CD8-positive, alpha-beta memory T cell (primary cell): ENCODE data around the gene USP5. TPM values are rescaled to one million over a fixed set of nuclear protein-coding genes. Genes with fewer than 3 reads are reported as not detected.

ENCODE experiments used
- CTCF ChIA-PET: fragments of 350-600 bp; sonication (Branson Sonifier 250); formaldehyde crosslinking; loops from one replicate; lab custom pipeline; 2021; ENCODE audit warnings: antibody characterized with exemption; lab: Charles Lee
- POLR2A ChIA-PET: fragments of 350-600 bp; sonication (Branson Sonifier 250); formaldehyde crosslinking; loops from one replicate; lab custom pipeline; 2021; ENCODE audit warnings: antibody characterized with exemption; lab: Charles Lee
- DNase-seq, 5 donors: peaks; one replicate each; pipeline versions ENCODE4 v3.0.0 to v3.0.0-alpha.2; 2020 to 2022; ENCODE audit warnings: mixed read lengths in 1 of 5
- H3K27ac ChIP-seq: one replicate; pipeline ENCODE4 v1.7.0; 2013; ENCODE audit warnings: low read depth, mild to moderate bottlenecking, low read length, moderate library complexity
- H3K27me3 ChIP-seq: 2 replicates; pipeline ENCODE4 v1.7.0; 2013; ENCODE audit warnings: low read length, mild to moderate bottlenecking; ENCODE audit not compliant: insufficient read depth, poor library complexity, severe bottlenecking
- H3K36me3 ChIP-seq: 2 replicates; pipeline ENCODE4 v1.7.0; 2013; ENCODE audit warnings: mild to moderate bottlenecking, low read length, moderate library complexity; ENCODE audit not compliant: insufficient read depth
- H3K4me1 ChIP-seq: 2 replicates; pipeline ENCODE4 v1.7.0; 2013; ENCODE audit warnings: mild to moderate bottlenecking, low read length, moderate library complexity; ENCODE audit not compliant: insufficient read depth
- H3K4me3 ChIP-seq: 2 replicates; pipeline ENCODE4 v1.7.0; 2013; ENCODE audit warnings: mild to moderate bottlenecking, low read length
- H3K9me3 ChIP-seq: 2 replicates; pipeline ENCODE4 v1.7.0; 2013; ENCODE audit warnings: mild to moderate bottlenecking, low read length
- H3K27ac Mint-ChIP-seq, 8 donors: one replicate each; pipeline ENCODE4 v1.8.0; 2020 to 2021; ENCODE audit warnings: mixed read lengths in 8 of 8, mild to moderate bottlenecking in 6 of 8, inconsistent platforms in 3 of 8, moderate library complexity in 3 of 8
- H3K27me3 Mint-ChIP-seq, 2 donors: one replicate each; pipeline ENCODE4 v1.8.0; 2020 to 2021; ENCODE audit warnings: mixed read lengths in 2 of 2, mild to moderate bottlenecking in 1 of 2, moderate library complexity in 1 of 2
- H3K36me3 Mint-ChIP-seq, 3 donors: one replicate each; pipeline ENCODE4 v1.8.0; 2020 to 2021; ENCODE audit warnings: mixed read lengths in 3 of 3, inconsistent platforms in 1 of 3, mild to moderate bottlenecking in 1 of 3
- H3K4me1 Mint-ChIP-seq, 3 donors: one replicate each; pipeline ENCODE4 v1.8.0; 2020 to 2021; ENCODE audit warnings: mixed read lengths in 3 of 3, inconsistent platforms in 1 of 3, mild to moderate bottlenecking in 1 of 3
- H3K4me3 Mint-ChIP-seq, 7 donors: one replicate each; pipeline ENCODE4 v1.8.0; 2020 to 2021; ENCODE audit warnings: mixed read lengths in 7 of 7, mild to moderate bottlenecking in 6 of 7, moderate library complexity in 4 of 7, inconsistent platforms in 2 of 7
- H3K9me3 Mint-ChIP-seq, 5 donors: one replicate each; pipeline ENCODE4 v1.8.0; 2020 to 2022; ENCODE audit warnings: mixed read lengths in 5 of 5, mild to moderate bottlenecking in 3 of 5, moderate library complexity in 2 of 5, inconsistent platforms in 1 of 5
- polyA plus RNA-seq: library from polyadenylated mRNA; unstranded; fragments of 300-500 nt; fragmentation: Illumina TruSeq; gene quantifications from one replicate; pipeline ENCODE4 v1.2.3, GENCODE V29; 2021
- total RNA-seq, 2 experiments: library from RNA; stranded (reverse); gene quantifications; one replicate each; pipeline ENCODE4 v1.2.3, GENCODE V29; 2021

The USP5 gene
- total and polyA plus RNA-seq, 3 experiments from 2014 or later, result 49.7 to 154 (median 154) TPM

DNA sequence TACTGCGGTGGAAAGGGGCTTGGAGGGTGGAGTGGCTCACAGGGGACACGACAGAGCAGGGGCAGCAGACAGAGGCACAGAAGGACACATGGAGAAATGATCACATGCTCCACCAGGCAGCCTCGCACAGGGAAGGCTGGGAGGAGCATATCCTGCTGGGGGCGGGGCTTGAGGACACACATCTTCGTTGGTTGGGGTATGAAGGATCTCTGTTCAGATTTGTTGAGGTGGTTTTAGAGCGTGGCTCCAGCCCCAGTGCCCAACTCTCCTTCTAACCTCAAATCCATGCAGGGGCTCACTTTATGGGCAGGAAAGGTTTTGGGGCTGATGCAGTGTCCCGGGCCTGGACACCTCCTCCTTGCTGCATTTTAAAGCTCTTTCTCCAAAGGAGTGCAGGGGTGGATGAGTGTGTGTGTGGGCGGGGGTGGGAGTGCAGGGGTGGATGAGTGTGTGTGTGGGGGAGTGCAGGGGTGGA is 24.5 kb upstream of the USP5 start:
- Mint-ChIP-seq H3K27me3 (peaks cover 34 to 58% of the 10 kb centered on the region in 2 donors), H3K9me3 (no peaks in the 10 kb centered on the region), H3K36me3 (peaks cover 0 to 14% (median 0%) of the 10 kb centered on the region in 3 donors), H3K4me3 (peak overlapping the region; percentile 60 to 85 (median 75)), H3K27ac (peak overlapping the region in 4 of 8 donors; percentile 33 to 83 (median 61)), H3K4me1 (peaks cover 15 to 25% (median 20%) of the 10 kb centered on the region in 3 donors)
- ChIA-PET POLR2A (interaction anchor here (0.6 to 3.1 kb wide), 3 partner anchors 24 to 126 kb away, joined by 3 to 23 read pairs (median 9); partner anchors contain the start of genes CDCA3, MLF2 and USP5), CTCF (interaction anchor here (1.1 to 5.8 kb wide), 6 partner anchors 8 to 104 kb away, joined by 3 to 39 read pairs (median 6); partner anchors contain the start of genes COPS7A and MLF2)
- peaks cover 20% of the 10 kb centered on the region for H3K27me3 ChIP-seq
- no peaks in the 10 kb centered on the region for H3K36me3 ChIP-seq
- DNase-seq, result peak in 1 of 5 donors; percentile 13
- no peaks in the 10 kb centered on the region for H3K9me3 ChIP-seq
- H3K4me3 ChIP-seq, result no peak overlapping the region
- H3K4me1 ChIP-seq, result peaks cover 11% of the 10 kb centered on the region
- H3K27ac ChIP-seq, result peak overlapping the region; percentile 20

DNA sequence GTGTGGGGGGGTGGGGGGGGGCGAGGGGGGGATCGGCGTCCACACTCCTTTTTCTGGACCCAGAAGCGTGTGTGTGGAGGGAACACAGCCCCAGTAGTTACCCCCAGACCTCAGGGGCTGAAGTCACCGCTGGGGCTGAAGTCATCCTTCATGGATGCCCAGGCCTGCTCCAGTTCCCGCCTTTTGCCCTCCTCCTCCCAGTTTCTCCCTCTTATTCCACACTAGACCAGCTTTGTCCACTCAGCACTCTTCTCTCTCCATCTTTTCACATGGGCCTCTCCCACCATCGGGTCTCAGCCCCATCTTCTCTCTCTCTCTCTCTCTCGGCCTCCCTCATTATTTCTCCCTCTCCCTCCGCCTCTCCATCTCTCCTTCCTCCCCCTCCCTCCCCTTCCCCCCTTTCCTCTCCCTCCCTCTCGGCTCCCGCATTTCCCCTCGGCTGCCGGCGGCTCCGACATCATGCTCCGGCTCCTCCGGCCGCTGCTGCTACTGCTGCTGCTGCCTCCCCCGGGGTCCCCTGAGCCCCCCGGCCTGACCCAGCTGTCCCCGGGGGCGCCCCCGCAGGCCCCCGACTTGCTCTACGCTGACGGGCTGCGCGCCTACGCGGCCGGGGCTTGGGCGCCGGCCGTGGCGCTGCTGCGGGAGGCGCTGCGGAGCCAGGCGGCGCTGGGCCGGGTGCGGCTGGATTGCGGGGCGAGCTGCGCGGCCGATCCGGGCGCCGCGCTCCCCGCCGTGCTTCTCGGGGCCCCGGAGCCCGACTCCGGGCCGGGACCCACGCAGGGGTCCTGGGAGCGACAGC is 23.8 kb upstream of the USP5 start, which contains the start of gene P3H3:
Gene P3H3, plus strand, starts transcription at position 426 of the 799 bp plus-strand sequence. Its CDS starts 34 bp downstream, at position 460.
- Histone ChIP-seq H3K9me3 (no peaks in the 10 kb centered on the region), H3K4me1 (peaks cover 11% of the 10 kb centered on the region), H3K27ac (peak within 1 kb of the TSS; percentile 78), H3K27me3 (peaks cover 13% of the 10 kb centered on the region), H3K4me3 (peak within 1 kb of the TSS; percentile 75), H3K36me3 (no peaks in the 10 kb centered on the region)
- peak within 1 kb of the TSS; percentile 89 to 97 (median 93) for H3K4me3 Mint-ChIP-seq
- ChIA-PET POLR2A (interaction anchor here (0.6 to 3.1 kb wide), 8 partner anchors 24 to 375 kb away, joined by 3 to 23 read pairs (median 5); partner anchors contain the start of genes CDCA3, COPS7A, MLF2 and SPSB2), CTCF (interaction anchor here (0.9 to 5.8 kb wide), 8 partner anchors 14 to 105 kb away, joined by 3 to 34 read pairs (median 4); partner anchors contain the start of genes COPS7A, MLF2 and SPSB2)
- H3K36me3 Mint-ChIP-seq, result peaks cover 0 to 15% (median 0%) of the 10 kb centered on the region in 3 donors
- DNase-seq, result peak in 2 of 5 donors; percentile 24 to 52
- no peaks in the 10 kb centered on the region for H3K9me3 Mint-ChIP-seq
- H3K4me1 Mint-ChIP-seq, result peaks cover 15 to 25% (median 20%) of the 10 kb centered on the region in 3 donors
- H3K27me3 Mint-ChIP-seq, result peaks cover 31 to 51% of the 10 kb centered on the region in 2 donors
- peak within 1 kb of the TSS; percentile 64 to 92 (median 86) for H3K27ac Mint-ChIP-seq

DNA sequence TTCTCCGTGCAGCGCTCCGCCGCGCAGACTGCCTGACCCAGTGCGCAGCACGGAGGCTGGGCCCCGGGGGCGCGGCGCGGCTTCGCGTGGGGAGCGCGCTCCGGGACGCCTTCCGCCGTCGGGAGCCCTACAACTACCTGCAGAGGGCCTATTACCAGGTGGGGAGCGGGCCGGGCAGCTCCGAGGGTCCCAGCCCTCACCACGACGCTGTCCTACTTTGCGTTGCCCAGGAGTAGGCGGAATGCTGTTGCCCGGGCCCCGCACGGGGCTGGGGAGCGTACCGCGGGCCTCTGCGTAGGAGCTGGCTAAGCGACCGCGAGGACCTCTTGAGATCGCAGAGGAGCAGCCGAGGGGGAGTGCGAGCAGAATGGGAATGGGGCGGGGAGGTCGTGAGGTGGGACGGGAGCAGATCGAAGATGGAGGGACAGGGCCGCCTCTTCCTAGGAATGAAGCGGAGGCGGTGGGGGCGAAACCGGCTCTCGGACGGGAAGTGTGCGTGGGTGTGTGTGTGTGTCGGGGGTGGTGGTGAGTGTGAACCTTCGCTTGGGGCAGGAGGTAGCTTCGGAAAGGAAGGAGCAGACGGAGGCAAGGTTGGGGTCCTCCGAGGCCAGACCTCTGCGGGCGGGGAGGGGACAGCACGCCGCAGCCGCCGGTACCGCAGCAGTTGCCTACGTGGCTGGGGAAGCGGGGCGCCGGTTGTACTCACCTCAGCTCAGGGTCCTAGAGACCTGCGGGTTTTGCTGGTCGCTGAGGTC is 23.0 kb upstream of the USP5 start:
- Mint-ChIP-seq H3K4me3 (peak overlapping the region; percentile 83 to 97 (median 93)), H3K9me3 (no peaks in the 10 kb centered on the region), H3K27me3 (peaks cover 29 to 44% of the 10 kb centered on the region in 2 donors), H3K4me1 (peaks cover 15 to 25% (median 20%) of the 10 kb centered on the region in 3 donors), H3K36me3 (peaks cover 0 to 17% (median 0%) of the 10 kb centered on the region in 3 donors), H3K27ac (peak overlapping the region; percentile 64 to 94 (median 89))
- Histone ChIP-seq H3K27me3 (peaks cover 13% of the 10 kb centered on the region), H3K36me3 (no peaks in the 10 kb centered on the region), H3K9me3 (no peaks in the 10 kb centered on the region), H3K4me3 (peak overlapping the region; percentile 75), H3K27ac (peak overlapping the region; percentile 78), H3K4me1 (peaks cover 11% of the 10 kb centered on the region)
- peak in 2 of 5 donors; percentile 14 to 24 for DNase-seq
- ChIA-PET CTCF (interaction anchor here (0.9 to 5.8 kb wide), 8 partner anchors 13 to 106 kb away, joined by 3 to 34 read pairs (median 4); partner anchors contain the start of genes COPS7A, MLF2 and SPSB2), POLR2A (interaction anchor here (0.6 to 3.1 kb wide), 7 partner anchors 23 to 375 kb away, joined by 3 to 23 read pairs (median 6); partner anchors contain the start of genes CDCA3, COPS7A, MLF2 and SPSB2)

DNA sequence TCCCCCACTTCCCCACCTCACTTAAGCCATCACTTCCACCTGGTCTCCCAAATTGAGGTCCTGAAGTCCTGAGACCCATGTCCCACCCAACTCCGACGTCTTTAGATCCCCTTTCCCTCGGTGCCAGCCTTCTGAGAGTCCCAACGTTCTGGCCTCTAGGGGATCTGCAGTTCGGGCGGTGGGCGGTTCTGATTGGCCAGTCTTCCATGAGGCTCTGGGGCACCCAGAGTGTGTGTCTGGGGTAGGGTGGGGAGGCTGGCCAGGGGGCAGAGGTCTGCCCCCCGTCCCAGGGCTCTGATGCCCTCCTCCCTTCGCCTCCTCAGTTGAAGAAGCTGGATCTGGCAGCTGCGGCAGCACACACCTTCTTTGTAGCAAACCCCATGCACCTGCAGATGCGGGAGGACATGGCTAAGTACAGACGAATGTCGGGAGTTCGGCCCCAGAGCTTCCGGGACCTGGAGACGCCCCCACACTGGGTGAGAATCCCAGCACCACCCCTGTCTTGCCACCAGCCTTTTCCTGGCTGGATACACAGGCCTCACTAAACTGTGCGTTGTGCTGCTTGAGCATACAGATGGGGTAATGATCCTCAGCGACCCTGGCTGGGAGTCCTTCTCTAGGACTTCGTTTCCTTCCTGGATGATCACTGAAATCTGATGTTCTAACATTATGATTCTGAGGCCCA is 22.3 kb upstream of the USP5 start:
- H3K27ac ChIP-seq, result peak overlapping the region; percentile 78
- peaks cover 0 to 22% (median 0%) of the 10 kb centered on the region in 3 donors for H3K36me3 Mint-ChIP-seq
- H3K27ac Mint-ChIP-seq, result peak overlapping the region in 7 of 8 donors; percentile 64 to 94 (median 89)
- peaks cover 15 to 25% (median 20%) of the 10 kb centered on the region in 3 donors for H3K4me1 Mint-ChIP-seq
- CTCF ChIA-PET, result interaction anchor here (0.5 to 5.8 kb wide), 7 partner anchors 13 to 242 kb away, joined by 3 to 34 read pairs (median 5); partner anchors contain the start of genes MLF2 and SPSB2
- H3K9me3 Mint-ChIP-seq, result no peaks in the 10 kb centered on the region
- H3K27me3 ChIP-seq, result peaks cover 11% of the 10 kb centered on the region
- H3K36me3 ChIP-seq, result no peaks in the 10 kb centered on the region
- no peaks in the 10 kb centered on the region for H3K9me3 ChIP-seq
- H3K4me3 Mint-ChIP-seq, result peak overlapping the region; percentile 83 to 97 (median 93)
- peak overlapping the region; percentile 75 for H3K4me3 ChIP-seq
- H3K4me1 ChIP-seq, result peaks cover 11% of the 10 kb centered on the region
- peaks cover 26 to 38% of the 10 kb centered on the region in 2 donors for H3K27me3 Mint-ChIP-seq
- POLR2A ChIA-PET, result interaction anchor here (0.8 to 3.1 kb wide), 5 partner anchors 22 to 140 kb away, joined by 3 to 23 read pairs (median 9); partner anchors contain the start of genes CDCA3, COPS7A, MLF2 and TPI1
- DNase-seq, result no peak

DNA sequence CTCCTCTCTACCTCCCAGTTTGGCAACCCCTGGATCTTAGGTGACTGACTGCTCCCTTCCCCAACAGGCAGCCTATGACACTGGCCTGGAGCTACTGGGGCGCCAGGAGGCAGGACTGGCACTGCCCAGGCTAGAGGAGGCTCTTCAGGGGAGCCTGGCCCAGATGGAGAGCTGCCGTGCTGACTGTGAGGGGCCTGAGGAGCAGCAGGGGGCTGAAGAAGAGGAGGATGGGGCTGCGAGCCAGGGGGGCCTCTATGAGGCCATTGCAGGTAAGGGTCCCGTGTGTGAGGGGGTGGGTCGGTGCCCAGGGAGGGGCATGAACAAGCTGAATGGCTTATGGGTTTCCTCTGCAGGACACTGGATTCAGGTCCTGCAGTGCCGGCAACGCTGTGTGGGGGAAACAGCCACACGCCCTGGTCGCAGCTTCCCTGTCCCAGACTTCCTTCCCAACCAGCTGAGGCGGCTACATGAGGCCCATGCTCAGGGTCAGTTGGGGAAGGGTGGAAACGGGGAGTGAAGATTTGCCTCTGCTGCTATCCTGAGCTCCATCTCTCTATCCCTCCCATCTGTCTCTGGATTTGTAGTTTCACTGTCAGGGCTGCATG is 21.6 kb upstream of the USP5 start:
- Histone ChIP-seq H3K4me3 (no peak overlapping the region), H3K27me3 (peaks cover 4% of the 10 kb centered on the region), H3K4me1 (peaks cover 11% of the 10 kb centered on the region), H3K36me3 (no peaks in the 10 kb centered on the region), H3K27ac (no peak overlapping the region), H3K9me3 (no peaks in the 10 kb centered on the region)
- ChIA-PET POLR2A (interaction anchor here (3.1 kb wide), 1 partner anchor 21 kb away, joined by 23 read pairs; the partner anchor contains the start of genes CDCA3 and USP5), CTCF (interaction anchor here (0.5 to 7.5 kb wide), 4 partner anchors 19 to 241 kb away, joined by 3 to 91 read pairs (median 12); partner anchors contain the start of genes CDCA3, MLF2, SPSB2 and USP5)
- Mint-ChIP-seq H3K36me3 (peaks cover 0 to 23% (median 0%) of the 10 kb centered on the region in 3 donors), H3K9me3 (no peaks in the 10 kb centered on the region), H3K4me1 (peaks cover 14 to 24% (median 19%) of the 10 kb centered on the region in 3 donors), H3K27ac (peak overlapping the region in 4 of 8 donors; percentile 19 to 72 (median 32)), H3K4me3 (peak overlapping the region; percentile 57 to 97 (median 91)), H3K27me3 (peaks cover 19 to 31% of the 10 kb centered on the region in 2 donors)
- no peak for DNase-seq

DNA sequence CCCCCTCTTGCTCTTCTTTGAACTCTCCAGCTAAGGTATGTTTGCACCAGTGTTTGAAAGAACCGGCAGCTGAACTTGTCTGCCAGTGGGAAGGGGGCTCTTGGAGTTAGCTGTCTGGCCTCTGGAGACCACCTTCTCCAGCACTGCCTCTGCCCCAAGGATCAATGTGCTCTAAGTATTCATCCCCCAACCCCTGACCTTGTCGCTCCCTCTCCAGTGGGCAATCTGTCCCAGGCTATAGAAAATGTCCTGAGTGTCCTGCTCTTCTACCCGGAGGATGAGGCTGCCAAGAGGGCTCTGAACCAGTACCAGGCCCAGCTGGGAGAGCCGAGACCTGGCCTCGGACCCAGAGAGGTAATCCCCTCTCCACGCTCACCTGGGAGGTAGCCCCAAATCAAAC is 21.0 kb upstream of the USP5 start:
- Mint-ChIP-seq H3K9me3 (no peaks in the 10 kb centered on the region), H3K36me3 (peaks cover 0 to 23% (median 0%) of the 10 kb centered on the region in 3 donors), H3K4me3 (peak overlapping the region in 6 of 7 donors; percentile 44 to 84 (median 48)), H3K4me1 (peaks cover 15 to 24% (median 17%) of the 10 kb centered on the region in 3 donors), H3K27ac (peak overlapping the region in 3 of 8 donors; percentile 19 to 54 (median 51)), H3K27me3 (peaks cover 15 to 27% of the 10 kb centered on the region in 2 donors)
- Histone ChIP-seq H3K27me3 (peaks cover 3% of the 10 kb centered on the region), H3K4me3 (no peak overlapping the region), H3K9me3 (no peaks in the 10 kb centered on the region), H3K27ac (no peak overlapping the region), H3K36me3 (no peaks in the 10 kb centered on the region), H3K4me1 (peaks cover 14% of the 10 kb centered on the region)
- POLR2A ChIA-PET, result no interaction called here
- no peak for DNase-seq
- CTCF ChIA-PET, result interaction anchor here (2.1 to 7.5 kb wide), 2 partner anchors 18 to 78 kb away, joined by 10 to 91 read pairs; partner anchors contain the start of genes CDCA3, MLF2 and USP5
